Measurements from ENCODE around the gene GSC.
"Not testable (repeated sequence)": the region's sequence is repeated elsewhere in the genome, so short reads cannot be mapped to it uniquely, and the experiment has no call there.

Gene GSC

GRCh38 chr14:94746131-94746530 is 23.8 kb downstream of the GSC start:
- DNase-seq (ENCODE audit: low spot score): no peak
- no peak for FAIRE-seq

GRCh38 chr14:94738751-94739150 is 31.2 kb downstream of the GSC start:
- DNase-seq (ENCODE audit: low spot score) (no peak), FAIRE-seq (no peak)

- DNase-seq (ENCODE audit: low spot score) (no peak), FAIRE-seq (no peak)
Observed at GRCh38 chr14:94738097-94738496, 31.8 kb downstream of the GSC start.

- DNase-seq (ENCODE audit: low spot score): no peak
- no peak for FAIRE-seq
Observed at GRCh38 chr14:94728950-94729349, 41.0 kb downstream of the GSC start.

- FAIRE-seq; DNase-seq (ENCODE audit: low spot score): not testable (repeated sequence)
Observed at GRCh38 chr14:94728440-94728839, 41.5 kb downstream of the GSC start.

GRCh38 chr14:94726649-94727048 is 43.3 kb downstream of the GSC start:
- not testable (repeated sequence) for DNase-seq (ENCODE audit: low spot score); FAIRE-seq

- FAIRE-seq (no peak), DNase-seq (ENCODE audit: low spot score) (no peak)
Observed at GRCh38 chr14:94724993-94725392, 44.9 kb downstream of the GSC start.

- DNase-seq (ENCODE audit: low spot score): no peak
- FAIRE-seq: no peak
Observed at GRCh38 chr14:94722397-94722796, 47.5 kb downstream of the GSC start.

Measured in RCC 7860 (cell line).